Glomerular endothelial cell (primary cell): ENCODE data around the gene ACTL10. TPM values are rescaled to one million over a fixed set of nuclear protein-coding genes. Genes with fewer than 3 reads are reported as not detected.

Experiments
- DNase-seq: peaks from one replicate; pipeline ENCODE4 v3.0.0-alpha.2; 2011; ENCODE audit warnings: low read depth, low spot score; ENCODE audit errors: extremely low read depth
- total RNA-seq: library from RNA; depleted of rRNA; stranded (reverse); fragments of >200 nt; gene quantifications from 2 replicates; pipeline ENCODE4 v1.2.3, GENCODE V29; 2015

ACTL10 gene
- total RNA-seq, 1 donor from 2014 or later: 1.4 TPM

DNA sequence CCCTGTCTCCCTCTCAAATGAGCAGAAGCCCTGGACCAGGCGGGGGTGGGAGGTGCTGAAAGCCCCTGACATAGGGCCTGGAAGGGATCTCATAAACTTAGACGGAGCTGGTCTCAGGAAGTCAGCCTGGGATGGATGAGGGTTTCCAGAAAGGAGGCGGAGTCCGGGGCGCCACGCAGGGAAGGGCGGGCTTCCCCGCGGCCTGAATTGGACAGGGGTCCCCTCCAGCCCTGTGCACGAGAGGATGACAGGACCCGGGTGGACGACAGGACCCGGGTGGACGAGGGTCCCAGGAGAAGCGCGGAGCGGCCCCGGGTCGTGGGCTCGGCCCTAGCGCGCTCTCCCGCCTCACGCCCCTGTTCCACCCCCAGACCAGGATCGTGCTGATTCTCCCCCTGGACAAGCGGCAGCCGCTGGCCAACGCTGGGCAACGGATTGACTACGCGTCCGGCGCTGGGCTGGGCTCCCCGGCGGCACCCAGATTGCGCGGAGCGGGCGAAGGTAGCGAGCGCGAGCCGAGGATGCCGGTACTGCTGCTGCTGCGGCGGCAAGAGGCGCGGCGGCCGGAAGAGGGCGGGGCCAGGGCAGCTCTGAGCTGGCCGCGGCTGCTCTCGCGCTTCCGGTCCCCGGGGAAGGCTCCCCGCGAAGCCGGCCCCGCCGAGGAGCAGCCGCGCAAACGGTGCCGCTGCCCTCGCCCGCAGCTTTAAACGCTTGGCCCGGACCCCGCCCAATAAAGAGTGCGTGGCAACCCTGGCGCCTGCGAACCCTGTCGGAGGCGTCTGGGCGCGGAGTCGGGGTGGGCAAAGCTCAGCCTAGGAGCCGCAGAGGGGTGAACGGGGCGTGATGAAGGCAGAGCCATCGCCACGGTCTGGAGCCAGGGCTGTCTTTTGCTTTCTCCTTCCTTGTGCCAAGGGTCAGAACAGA, 3.3 kb upstream of the ACTL10 start:
- no peak for DNase-seq

GRCh38 chr20:33664085-33664761, 2.5 kb upstream of the ACTL10 start:
- no peak for DNase-seq

DNA sequence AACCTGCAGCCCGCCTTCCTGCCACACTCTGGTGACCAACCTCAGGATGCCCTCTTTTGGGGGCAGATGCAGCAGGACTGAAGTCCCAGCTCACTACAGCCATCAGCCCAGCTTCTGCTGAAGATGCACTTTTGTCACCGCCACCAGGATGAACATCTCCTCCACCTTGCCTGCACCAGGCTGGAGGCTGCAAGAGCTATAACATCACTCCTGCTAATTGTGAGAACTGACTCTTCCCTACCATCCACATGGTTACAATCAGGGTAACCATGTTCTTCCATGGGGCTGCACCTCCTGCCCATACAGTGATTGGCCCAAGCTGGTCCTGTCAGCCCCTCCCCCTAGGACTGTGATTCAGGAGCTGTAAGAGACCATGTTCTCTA, 2.0 kb upstream of the ACTL10 start:
- DNase-seq: no peak

- no peak for DNase-seq
These were observed 517 bp downstream of the ACTL10 start for GRCh38 chr20:33667245-33667675.

- DNase-seq: no peak
These were observed 1.1 kb downstream of the ACTL10 start for GRCh38 chr20:33667676-33668465.

- no peak for DNase-seq
These were observed 1.9 kb downstream of the ACTL10 start for GRCh38 chr20:33668466-33669155.

DNA sequence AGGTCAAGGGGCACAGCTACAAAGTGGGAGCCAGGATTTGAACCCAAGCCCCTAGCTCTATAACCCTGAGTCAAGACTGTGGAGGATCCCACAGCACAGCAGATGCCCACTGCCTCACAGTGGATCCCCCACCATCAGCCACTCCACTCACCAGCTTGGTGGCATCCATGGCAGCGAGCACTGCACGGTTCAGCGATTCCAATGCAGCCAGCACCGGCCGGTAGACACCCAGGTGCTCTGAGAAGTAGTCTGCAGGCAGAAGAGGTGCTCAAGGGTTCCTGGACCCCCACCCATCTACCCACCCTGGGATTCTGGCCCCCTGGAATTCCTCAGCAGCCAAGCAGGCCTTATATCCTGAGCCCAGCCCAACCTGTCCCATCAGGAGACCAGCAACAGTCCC, 2.5 kb downstream of the ACTL10 start:
- DNase-seq: no peak

GRCh38 chr20:33669873-33670640, 3.3 kb downstream of the ACTL10 start:
- no peak for DNase-seq

GRCh38 chr20:33670715-33671499, 4.2 kb downstream of the ACTL10 start:
- DNase-seq: no peak

DNA sequence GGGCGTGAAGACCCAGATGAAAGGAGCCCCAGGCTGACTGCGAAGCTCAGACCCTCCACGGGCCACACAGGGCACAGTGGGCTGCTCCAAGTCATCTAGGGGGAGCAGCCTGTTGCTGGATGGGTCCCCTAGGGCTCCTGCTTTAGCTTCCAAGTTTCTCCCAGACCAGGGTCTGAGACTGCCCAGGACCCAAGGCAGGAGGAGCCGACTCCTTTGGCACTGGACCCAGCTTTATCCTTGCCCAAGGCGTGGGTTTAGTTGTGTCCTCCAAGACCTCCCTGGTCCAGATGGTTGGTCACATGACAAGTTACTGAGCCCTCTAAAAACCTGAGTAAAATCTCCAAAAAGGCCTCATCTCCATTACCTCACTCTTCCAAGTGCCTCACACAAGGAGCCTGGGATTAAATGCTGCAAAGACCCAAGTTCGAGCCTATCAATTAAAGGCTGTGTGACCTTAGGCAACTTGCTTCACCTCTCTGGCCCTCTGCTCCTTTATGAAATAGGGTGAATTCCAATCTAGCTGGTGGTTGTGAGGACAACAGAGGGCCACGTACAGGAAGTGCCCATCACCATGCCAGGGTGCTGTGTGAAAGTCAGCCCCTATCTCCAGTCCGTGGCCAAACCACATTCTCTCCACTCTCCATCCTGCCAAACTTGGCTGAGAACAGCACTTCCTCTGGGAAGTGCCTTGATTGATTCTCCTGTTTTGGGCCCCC, 5.0 kb downstream of the ACTL10 start:
- no peak for DNase-seq

GRCh38 chr20:33672426-33673113, 5.8 kb downstream of the ACTL10 start:
- DNase-seq: no peak

GRCh38 chr20:33673114-33673409, 6.3 kb downstream of the ACTL10 start:
- no peak for DNase-seq

DNA sequence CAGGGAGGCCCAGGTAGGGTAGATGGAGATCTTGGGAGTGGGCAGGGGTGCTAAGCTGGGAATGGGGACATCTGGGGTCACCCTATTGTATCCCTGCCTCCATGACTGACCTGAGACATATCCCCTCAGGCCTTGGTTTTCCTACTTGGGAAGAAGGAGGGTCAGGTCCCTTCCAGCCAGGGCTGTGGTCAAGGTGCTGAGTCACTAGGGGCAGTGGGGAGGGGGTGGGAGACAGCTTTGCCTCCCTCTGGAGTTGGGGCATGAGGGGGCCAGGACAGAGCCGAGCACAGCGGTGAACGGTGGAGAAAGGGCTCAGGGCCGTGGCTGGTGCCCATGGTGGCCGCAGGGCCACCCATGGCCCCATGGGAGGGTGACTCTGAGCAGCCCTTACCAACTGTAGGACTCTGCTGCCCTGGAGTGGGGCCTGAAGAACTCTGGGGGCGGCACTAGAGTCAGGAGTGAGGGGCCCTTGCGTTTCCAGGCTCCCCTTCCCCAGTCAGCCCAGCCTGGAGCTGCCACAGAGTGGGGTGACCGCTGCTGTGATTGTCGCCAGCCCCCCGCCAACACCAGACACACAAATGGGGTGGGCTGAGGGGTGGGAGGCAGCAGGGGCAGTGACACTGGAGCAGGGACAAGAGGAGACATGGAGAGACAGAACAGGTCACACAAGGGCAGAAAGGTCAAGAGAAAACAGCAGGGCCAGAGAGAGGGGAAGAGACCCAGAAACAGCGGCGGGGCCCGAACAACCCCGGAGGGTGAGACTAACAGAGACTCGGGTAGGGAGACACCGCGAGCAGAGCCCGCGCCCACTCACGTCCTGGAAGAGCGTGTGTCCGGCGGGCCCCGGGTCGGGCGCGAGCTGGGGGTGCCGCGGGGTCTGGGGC, 6.9 kb downstream of the ACTL10 start:
- DNase-seq: no peak

- no peak for DNase-seq
These were observed 7.8 kb downstream of the ACTL10 start, which contains the start of gene NECAB3 for GRCh38 chr20:33674294-33675135. Gene NECAB3, minus strand, starts transcription at chr20:33674428. Its CDS starts 76 bp downstream, at chr20:33674352.

DNA sequence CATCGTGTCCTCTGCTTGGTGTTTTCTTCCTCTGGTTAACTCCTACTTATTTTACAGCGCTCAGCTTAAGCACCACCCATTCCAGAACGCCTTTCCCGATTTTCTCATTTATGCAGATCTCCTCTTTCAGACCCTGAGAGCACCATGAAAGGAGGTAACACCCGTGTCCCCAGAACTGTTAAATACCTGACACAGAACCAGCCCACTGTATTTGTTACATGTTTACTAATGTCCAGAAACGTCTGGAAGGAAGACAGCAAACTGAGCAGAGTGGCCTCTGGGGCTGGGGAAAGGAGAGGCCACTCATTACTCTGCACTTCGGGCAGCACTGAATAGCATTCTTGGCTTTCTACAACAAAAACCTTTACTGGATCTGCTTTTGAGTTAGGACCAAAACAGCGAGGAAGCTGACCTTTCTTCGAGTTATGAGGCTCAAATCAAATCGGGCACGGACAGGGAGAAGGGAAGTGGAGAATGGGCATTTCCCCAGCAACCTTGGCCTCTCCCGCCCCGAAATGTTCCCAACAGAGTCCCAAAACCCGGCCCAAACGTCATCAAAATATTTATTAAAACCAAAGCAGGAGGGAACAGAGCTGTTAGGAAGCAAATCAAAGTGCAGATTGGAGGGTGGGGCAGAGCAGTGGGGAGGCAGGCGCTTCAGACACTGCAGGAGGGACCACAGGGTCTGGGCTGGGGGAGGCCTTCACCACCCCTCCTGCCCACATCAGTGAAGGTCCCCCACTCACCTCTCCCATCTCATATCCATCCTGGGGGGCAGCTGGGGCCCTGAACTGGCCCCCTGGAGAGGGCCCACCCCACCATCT, 8.6 kb downstream of the ACTL10 start:
- no peak for DNase-seq
